Osteoblast (primary cell): Measurements from ENCODE around the gene APBA2. TPM values are rescaled to one million over a fixed set of nuclear protein-coding genes. Genes with fewer than 3 reads are reported as not detected.

ENCODE experiments used
- DNase-seq: peaks from one replicate; pipeline ENCODE4 v3.0.0; 2011; ENCODE audit warnings: low spot score, mixed read lengths; ENCODE audit not compliant: insufficient read length; ENCODE audit errors: missing footprints
- H2AFZ ChIP-seq: 2 replicates; pipeline ENCODE4 v1.6.0; 2011; ENCODE audit warnings: mild to moderate bottlenecking, low read length
- H3K27ac ChIP-seq: 2 replicates; pipeline ENCODE4 v1.5.1; 2011; ENCODE audit warnings: mild to moderate bottlenecking, low read depth, low read length, moderate library complexity
- H3K27me3 ChIP-seq: 2 replicates; pipeline ENCODE4 v1.6.0; 2012; ENCODE audit warnings: mild to moderate bottlenecking, control low read depth, inconsistent platforms, low read length, moderate library complexity; ENCODE audit not compliant: insufficient read depth
- H3K36me3 ChIP-seq: 2 replicates; pipeline ENCODE4 v1.5.1; 2011; ENCODE audit warnings: mild to moderate bottlenecking, low read length, control low read depth, moderate library complexity; ENCODE audit not compliant: insufficient read depth
- H3K4me1 ChIP-seq: 2 replicates; pipeline ENCODE4 v1.5.1; 2011; ENCODE audit warnings: mild to moderate bottlenecking, low read length, control low read depth, moderate library complexity; ENCODE audit not compliant: insufficient read depth
- H3K4me2 ChIP-seq: 2 replicates; pipeline ENCODE4 v1.6.0; 2011; ENCODE audit warnings: mild to moderate bottlenecking, low read length; ENCODE audit not compliant: insufficient read depth
- H3K4me3 ChIP-seq: fragments of 200-600 bp; sonication (generic); 3 replicates; pipeline ENCODE4 v1.5.1; 2012; ENCODE audit warnings: mild to moderate bottlenecking, low read length, inconsistent platforms; ENCODE audit not compliant: insufficient read depth
- H3K79me2 ChIP-seq: 2 replicates; pipeline ENCODE4 v1.6.0; 2012; ENCODE audit warnings: mild to moderate bottlenecking, low read length, control low read depth, inconsistent platforms; ENCODE audit not compliant: insufficient read depth
- H3K9me3 ChIP-seq: 2 replicates; pipeline ENCODE4 v1.5.1; 2011; ENCODE audit warnings: low read depth, low read length, control low read depth
- H4K20me1 ChIP-seq: 2 replicates; pipeline ENCODE4 v1.6.0; 2012; ENCODE audit warnings: mild to moderate bottlenecking, low read length, control low read depth; ENCODE audit not compliant: insufficient read depth
- CTCF ChIP-seq: IDR thresholded peaks from 2 replicates; pipeline ENCODE4 v1.5.1; 2011; ENCODE audit warnings: mild to moderate bottlenecking, low read depth, low read length, moderate library complexity; ENCODE audit errors: extremely low read depth
- total RNA-seq: library from RNA; depleted of rRNA; stranded (reverse); fragments of >200 nt; gene quantifications from 2 replicates; pipeline ENCODE4 v1.2.3, GENCODE V29; 2012

The APBA2 gene
- total RNA-seq, 1 donor: 6.2 TPM

GRCh38 chr15:28983432-28984311 lies 97.9 kb downstream of the APBA2 start:
- H3K4me1 ChIP-seq: no peaks in the 10 kb centered on the region
- H3K36me3 ChIP-seq: no peaks in the 10 kb centered on the region
- no peaks in the 10 kb centered on the region for H3K79me2 ChIP-seq
- no peak for TF ChIP-seq CTCF
- H2AFZ ChIP-seq: no peak overlapping the region
- H3K9me3 ChIP-seq: no peaks in the 10 kb centered on the region
- H3K27ac ChIP-seq: no peak overlapping the region
- no peaks in the 10 kb centered on the region for H3K27me3 ChIP-seq
- no peak overlapping the region for H3K4me3 ChIP-seq
- no peaks in the 10 kb centered on the region for H4K20me1 ChIP-seq
- H3K4me2 ChIP-seq: no peak overlapping the region
- DNase-seq: no peak

- H3K27ac ChIP-seq: no peak overlapping the region
- H3K4me2 ChIP-seq: peak overlapping the region; percentile 47
- H3K4me3 ChIP-seq: no peak overlapping the region
- no peaks in the 10 kb centered on the region for H3K36me3 ChIP-seq
- no peaks in the 10 kb centered on the region for H3K79me2 ChIP-seq
- H3K9me3 ChIP-seq: no peaks in the 10 kb centered on the region
- H3K27me3 ChIP-seq: no peaks in the 10 kb centered on the region
- H3K4me1 ChIP-seq: no peaks in the 10 kb centered on the region
- DNase-seq: no peak
- no peaks in the 10 kb centered on the region for H4K20me1 ChIP-seq
- peak overlapping the region; percentile 32 for H2AFZ ChIP-seq
- no peak for TF ChIP-seq CTCF
These were observed 98.9 kb downstream of the APBA2 start for GRCh38 chr15:28984421-28985315.

GRCh38 chr15:28985316-28985645 lies 99.5 kb downstream of the APBA2 start:
- H3K27ac ChIP-seq: no peak overlapping the region
- TF ChIP-seq CTCF: no peak
- H3K4me3 ChIP-seq: no peak overlapping the region
- peak overlapping the region; percentile 47 for H3K4me2 ChIP-seq
- H2AFZ ChIP-seq: peak overlapping the region; percentile 32
- H3K79me2 ChIP-seq: no peaks in the 10 kb centered on the region
- no peaks in the 10 kb centered on the region for H4K20me1 ChIP-seq
- no peaks in the 10 kb centered on the region for H3K9me3 ChIP-seq
- no peaks in the 10 kb centered on the region for H3K36me3 ChIP-seq
- no peaks in the 10 kb centered on the region for H3K27me3 ChIP-seq
- no peaks in the 10 kb centered on the region for H3K4me1 ChIP-seq
- DNase-seq: no peak

- no peak for TF ChIP-seq CTCF
- Histone ChIP-seq H2AFZ (no peak overlapping the region), H3K79me2 (no peaks in the 10 kb centered on the region), H3K36me3 (no peaks in the 10 kb centered on the region), H3K27ac (no peak overlapping the region), H3K27me3 (no peaks in the 10 kb centered on the region), H3K4me2 (no peak overlapping the region), H3K4me3 (no peak overlapping the region), H4K20me1 (no peaks in the 10 kb centered on the region), H3K9me3 (no peaks in the 10 kb centered on the region), H3K4me1 (no peaks in the 10 kb centered on the region)
- no peak for DNase-seq
These were observed 99.9 kb downstream of the APBA2 start for GRCh38 chr15:28985691-28986090.
